Astrocyte (in vitro differentiated cells and primary cell): ENCODE measurements around the gene TCP1. TPM values are rescaled to one million over a fixed set of nuclear protein-coding genes. Genes with fewer than 3 reads are reported as not detected.

Experiments used
- DNase-seq: peaks from one replicate; pipeline ENCODE4 v3.0.0-alpha.2; 2010; ENCODE audit warnings: low read depth
- FAIRE-seq: peaks from 2 replicates; lab custom pipeline; 2011; peaks lifted over from hg19 to GRCh38; lab: Jason Lieb, UNC
- H2AFZ ChIP-seq: 2 replicates; pipeline ENCODE4 v1.6.0; 2012; ENCODE audit warnings: low read depth, low read length, inconsistent platforms
- H3K27ac ChIP-seq: 2 replicates; pipeline ENCODE4 v1.5.1; 2011; ENCODE audit warnings: low read depth, low read length, inconsistent platforms
- H3K27me3 ChIP-seq: 2 replicates; pipeline ENCODE4 v1.6.0; 2011; ENCODE audit warnings: low read length, inconsistent platforms; ENCODE audit not compliant: insufficient read depth
- H3K36me3 ChIP-seq: 2 replicates; pipeline ENCODE4 v1.5.1; 2011; ENCODE audit warnings: low read length, inconsistent platforms; ENCODE audit not compliant: insufficient read depth
- H3K4me1 ChIP-seq: 2 replicates; pipeline ENCODE4 v1.5.1; 2011; ENCODE audit warnings: low read length, inconsistent platforms; ENCODE audit not compliant: insufficient read depth
- H3K4me2 ChIP-seq: 2 replicates; pipeline ENCODE4 v1.6.0; 2012; ENCODE audit warnings: low read length, inconsistent platforms
- H3K4me3 ChIP-seq: 2 replicates; pipeline ENCODE4 v1.5.1; 2011; ENCODE audit warnings: low read depth, mild to moderate bottlenecking, low read length, inconsistent platforms; ENCODE audit not compliant: insufficient read depth
- H3K79me2 ChIP-seq: 2 replicates; pipeline ENCODE4 v1.6.0; 2012; ENCODE audit warnings: mild to moderate bottlenecking, low read length, inconsistent platforms; ENCODE audit not compliant: insufficient read depth
- H3K9ac ChIP-seq: 2 replicates; pipeline ENCODE4 v1.6.0; 2012; ENCODE audit warnings: mild to moderate bottlenecking, low read length, inconsistent platforms
- H3K9me3 ChIP-seq: 2 replicates; pipeline ENCODE4 v1.5.1; 2012; ENCODE audit warnings: low read depth, mild to moderate bottlenecking, low read length, inconsistent platforms; ENCODE audit not compliant: insufficient read depth
- H4K20me1 ChIP-seq: 2 replicates; pipeline ENCODE4 v1.6.0; 2012; ENCODE audit warnings: low read length, inconsistent platforms; ENCODE audit not compliant: insufficient read depth
- H3K27ac Mint-ChIP-seq: one replicate; pipeline ENCODE4 v1.8.0; 2021; ENCODE audit warnings: mild to moderate bottlenecking, mixed read lengths; ENCODE audit not compliant: unreplicated experiment
- H3K27me3 Mint-ChIP-seq: one replicate; pipeline ENCODE4 v1.8.0; 2021; ENCODE audit warnings: low read depth, mixed read lengths; ENCODE audit not compliant: unreplicated experiment
- H3K36me3 Mint-ChIP-seq: one replicate; pipeline ENCODE4 v1.8.0; 2021; ENCODE audit warnings: low read depth, mixed read lengths; ENCODE audit not compliant: unreplicated experiment
- H3K4me1 Mint-ChIP-seq: one replicate; pipeline ENCODE4 v1.8.0; 2021; ENCODE audit warnings: low read depth, mixed read lengths; ENCODE audit not compliant: unreplicated experiment
- H3K4me3 Mint-ChIP-seq: one replicate; pipeline ENCODE4 v1.8.0; 2021; ENCODE audit warnings: mild to moderate bottlenecking, moderate library complexity, mixed read lengths; ENCODE audit not compliant: unreplicated experiment
- H3K9me3 Mint-ChIP-seq: one replicate; pipeline ENCODE4 v1.8.0; 2021; ENCODE audit warnings: mild to moderate bottlenecking, mixed read lengths; ENCODE audit not compliant: unreplicated experiment
- EZH2 ChIP-seq: IDR thresholded peaks from 2 replicates; pipeline ENCODE4 v1.6.1; 2012; ENCODE audit warnings: mild to moderate bottlenecking, low read length, inconsistent platforms; ENCODE audit not compliant: insufficient read depth
- total RNA-seq: library from RNA; stranded (reverse); gene quantifications from 2 replicates; pipeline ENCODE4 v1.2.1, GENCODE V29; 2021
- TF ChIP-seq, protein P1 (sequence below): IDR thresholded peaks from 2 replicates; pipeline ENCODE4 v1.5.1; 2011; ENCODE audit warnings: low read depth, mild to moderate bottlenecking, inconsistent platforms, low read length, moderate library complexity; ENCODE audit not compliant: insufficient read depth

TCP1 gene
- total RNA-seq, 1 donor from 2014 or later, result 256 TPM

GRCh38 chr6:159769470-159769869 is 19.9 kb downstream of the TCP1 start:
- no peak for TF ChIP-seq EZH2
- TF ChIP-seq, protein P1, sequence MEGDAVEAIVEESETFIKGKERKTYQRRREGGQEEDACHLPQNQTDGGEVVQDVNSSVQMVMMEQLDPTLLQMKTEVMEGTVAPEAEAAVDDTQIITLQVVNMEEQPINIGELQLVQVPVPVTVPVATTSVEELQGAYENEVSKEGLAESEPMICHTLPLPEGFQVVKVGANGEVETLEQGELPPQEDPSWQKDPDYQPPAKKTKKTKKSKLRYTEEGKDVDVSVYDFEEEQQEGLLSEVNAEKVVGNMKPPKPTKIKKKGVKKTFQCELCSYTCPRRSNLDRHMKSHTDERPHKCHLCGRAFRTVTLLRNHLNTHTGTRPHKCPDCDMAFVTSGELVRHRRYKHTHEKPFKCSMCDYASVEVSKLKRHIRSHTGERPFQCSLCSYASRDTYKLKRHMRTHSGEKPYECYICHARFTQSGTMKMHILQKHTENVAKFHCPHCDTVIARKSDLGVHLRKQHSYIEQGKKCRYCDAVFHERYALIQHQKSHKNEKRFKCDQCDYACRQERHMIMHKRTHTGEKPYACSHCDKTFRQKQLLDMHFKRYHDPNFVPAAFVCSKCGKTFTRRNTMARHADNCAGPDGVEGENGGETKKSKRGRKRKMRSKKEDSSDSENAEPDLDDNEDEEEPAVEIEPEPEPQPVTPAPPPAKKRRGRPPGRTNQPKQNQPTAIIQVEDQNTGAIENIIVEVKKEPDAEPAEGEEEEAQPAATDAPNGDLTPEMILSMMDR, result no peak
- Mint-ChIP-seq H3K27me3 (no peaks in the 10 kb centered on the region), H3K9me3 (peaks cover 2% of the 10 kb centered on the region), H3K4me3 (no peak overlapping the region), H3K27ac (no peak overlapping the region), H3K4me1 (peaks cover 8% of the 10 kb centered on the region), H3K36me3 (peaks cover 34% of the 10 kb centered on the region)
- Histone ChIP-seq H2AFZ (no peak overlapping the region), H3K9me3 (no peaks in the 10 kb centered on the region), H3K36me3 (peaks cover 56% of the 10 kb centered on the region), H3K27ac (no peak overlapping the region), H3K4me1 (no peaks in the 10 kb centered on the region), H4K20me1 (peaks cover 7% of the 10 kb centered on the region), H3K4me2 (no peak overlapping the region), H3K9ac (no peak overlapping the region), H3K79me2 (peaks cover 10% of the 10 kb centered on the region), H3K27me3 (no peaks in the 10 kb centered on the region), H3K4me3 (no peak overlapping the region)
- no peak for FAIRE-seq
- no peak for DNase-seq

DNA sequence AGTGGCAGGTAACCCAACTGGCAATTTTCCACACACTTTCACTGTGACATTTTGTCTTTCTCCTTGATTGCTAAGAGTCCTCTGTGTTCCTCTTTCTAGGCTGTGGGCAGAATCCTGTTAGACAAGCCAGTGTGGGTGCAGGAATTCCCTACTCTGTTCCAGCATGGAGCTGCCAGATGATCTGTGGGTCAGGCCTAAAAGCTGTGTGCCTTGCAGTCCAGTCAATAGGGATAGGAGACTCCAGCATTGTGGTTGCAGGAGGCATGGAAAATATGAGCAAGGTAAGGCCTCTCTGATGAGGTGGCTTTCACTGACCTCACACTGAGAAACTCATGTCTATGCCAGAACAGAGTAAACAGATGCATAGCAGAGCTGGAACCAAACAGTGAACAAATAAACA is 22.5 kb downstream of the TCP1 start:
- Mint-ChIP-seq H3K36me3 (peaks cover 39% of the 10 kb centered on the region), H3K27ac (no peak overlapping the region), H3K9me3 (peaks cover 2% of the 10 kb centered on the region), H3K27me3 (no peaks in the 10 kb centered on the region), H3K4me3 (no peak overlapping the region), H3K4me1 (peaks cover 12% of the 10 kb centered on the region)
- Histone ChIP-seq H3K4me2 (no peak overlapping the region), H3K4me3 (no peak overlapping the region), H3K27me3 (no peaks in the 10 kb centered on the region), H3K9me3 (no peaks in the 10 kb centered on the region), H3K4me1 (peaks cover 10% of the 10 kb centered on the region), H2AFZ (no peak overlapping the region), H3K9ac (no peak overlapping the region), H4K20me1 (peaks cover 12% of the 10 kb centered on the region), H3K79me2 (peaks cover 24% of the 10 kb centered on the region), H3K36me3 (peaks cover 54% of the 10 kb centered on the region), H3K27ac (no peak overlapping the region)
- FAIRE-seq (no peak), DNase-seq (no peak)
- no peak for TF ChIP-seq EZH2
- TF ChIP-seq, protein P1, result no peak

DNA sequence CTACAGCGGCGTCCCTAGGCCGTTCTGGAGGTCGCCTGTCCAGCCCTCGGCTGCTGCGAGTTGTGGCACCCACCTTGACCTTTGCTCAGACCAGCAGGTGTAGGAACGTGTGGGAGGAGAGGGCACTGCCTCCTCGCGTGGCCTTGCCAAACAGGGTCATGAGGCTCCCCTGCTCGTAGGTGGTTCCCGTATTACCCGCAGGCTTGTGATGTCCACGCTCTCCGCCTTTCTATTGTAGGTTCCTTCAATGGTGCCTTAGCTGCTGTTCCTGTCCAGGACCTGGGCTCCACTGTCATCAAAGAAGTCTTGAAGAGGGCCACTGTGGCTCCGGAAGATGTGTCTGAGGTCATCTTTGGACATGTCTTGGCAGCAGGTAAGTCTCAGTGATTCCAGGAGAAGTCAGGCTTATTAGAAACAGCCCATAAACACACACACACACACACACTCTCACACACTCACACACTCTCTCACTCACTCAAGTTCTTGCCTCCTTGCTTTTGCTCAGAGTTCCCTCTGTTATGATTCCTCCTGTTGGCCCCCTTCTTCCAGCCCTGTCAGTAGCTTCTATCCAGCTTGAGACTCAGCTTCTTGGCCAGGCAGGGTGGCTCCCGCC is 26.6 kb downstream of the TCP1 start:
- Histone ChIP-seq H3K4me1 (peaks cover 41% of the 10 kb centered on the region), H3K79me2 (peaks cover 24% of the 10 kb centered on the region), H3K27ac (peak overlapping the region; percentile 91), H3K9me3 (no peaks in the 10 kb centered on the region), H2AFZ (peak overlapping the region; percentile 51), H4K20me1 (peaks cover 18% of the 10 kb centered on the region), H3K4me3 (peak overlapping the region; percentile 87), H3K27me3 (no peaks in the 10 kb centered on the region), H3K9ac (peak overlapping the region; percentile 86), H3K4me2 (peak overlapping the region; percentile 98), H3K36me3 (peaks cover 30% of the 10 kb centered on the region)
- TF ChIP-seq, protein P1, result no peak
- DNase-seq (no peak), FAIRE-seq (no peak)
- H3K27me3 Mint-ChIP-seq, result no peaks in the 10 kb centered on the region
- H3K9me3 Mint-ChIP-seq, result no peaks in the 10 kb centered on the region
- peak overlapping the region; percentile 86 for H3K27ac Mint-ChIP-seq
- H3K36me3 Mint-ChIP-seq, result peaks cover 29% of the 10 kb centered on the region
- H3K4me1 Mint-ChIP-seq, result peaks cover 38% of the 10 kb centered on the region
- H3K4me3 Mint-ChIP-seq, result peak overlapping the region; percentile 89
